ENCODE measurements around the gene GRIK4.

DNA sequence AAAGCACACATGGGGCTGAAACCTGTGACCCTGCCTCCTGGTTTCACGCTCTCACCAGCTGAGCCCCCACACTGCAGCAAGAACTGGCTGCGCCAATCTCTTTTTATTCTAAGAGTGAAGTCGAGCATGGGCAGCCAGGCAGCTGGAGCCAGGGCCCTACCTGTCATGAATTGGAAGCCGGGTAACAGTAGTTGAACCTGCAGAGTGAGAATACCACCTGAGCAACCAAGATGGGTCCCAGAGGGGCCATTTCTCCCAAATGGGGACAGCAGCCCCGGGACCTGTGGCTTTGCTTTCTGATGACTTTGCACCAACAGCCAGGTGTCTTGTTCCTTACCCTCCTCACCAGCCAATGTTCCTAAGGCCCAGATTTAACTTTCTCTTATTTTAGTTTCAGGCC lies 178.9 kb downstream of the GRIK4 start:
- TF ChIP-seq CREB1 (CRISPR knock-in tag; IDR thresholded peaks at IDR 0.05) (no peak), ZNF219 (CRISPR knock-in tag; IDR thresholded peaks at IDR 0.05; ENCODE audit: borderline replicate concordance) (no peak)
- TF ChIP-seq, protein P1, sequence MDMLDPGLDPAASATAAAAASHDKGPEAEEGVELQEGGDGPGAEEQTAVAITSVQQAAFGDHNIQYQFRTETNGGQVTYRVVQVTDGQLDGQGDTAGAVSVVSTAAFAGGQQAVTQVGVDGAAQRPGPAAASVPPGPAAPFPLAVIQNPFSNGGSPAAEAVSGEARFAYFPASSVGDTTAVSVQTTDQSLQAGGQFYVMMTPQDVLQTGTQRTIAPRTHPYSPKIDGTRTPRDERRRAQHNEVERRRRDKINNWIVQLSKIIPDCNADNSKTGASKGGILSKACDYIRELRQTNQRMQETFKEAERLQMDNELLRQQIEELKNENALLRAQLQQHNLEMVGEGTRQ (CRISPR knock-in tag; IDR thresholded peaks at IDR 0.05) = no peak

All from WTC11 (cell line).